H1 (cell line): ENCODE measurements around the gene RAPH1. TPM values are rescaled to one million over a fixed set of nuclear protein-coding genes. Genes with fewer than 3 reads are reported as not detected.

Experiments used
- CTCF ChIA-PET: fragments of 300-600 bp; sonication (Branson Sonifier 250); formaldehyde crosslinking; loops from one replicate; lab custom pipeline; 2021; ENCODE audit not compliant: partially characterized antibody; lab: Charles Lee
- POLR2A ChIA-PET: fragments of 300-600 bp; sonication (Branson Sonifier 250); formaldehyde crosslinking; loops from one replicate; lab custom pipeline; 2021; ENCODE audit warnings: inconsistent platforms; ENCODE audit not compliant: partially characterized antibody; lab: Charles Lee
- DNase-seq, 2 experiments: peaks; one replicate each; pipeline versions ENCODE4 v3.0.0 to v3.0.0-alpha.2; 2010 to 2022; ENCODE audit warnings: low spot score in 2 of 2, low read depth in 1 of 2, mixed read lengths in 1 of 2
- FAIRE-seq: peaks from 2 replicates; lab custom pipeline; 2011; peaks lifted over from hg19 to GRCh38; lab: Jason Lieb, UNC
- H2AFZ ChIP-seq: 2 replicates; pipeline ENCODE4 v1.8.1; 2012; ENCODE audit warnings: low read length, inconsistent platforms
- H2AK5ac ChIP-seq: 2 replicates; pipeline ENCODE4 v1.6.1; 2013; ENCODE audit warnings: low read depth, low read length
- H2BK120ac ChIP-seq: replicated peaks from 2 replicates; pipeline ENCODE3; 2013; ENCODE audit warnings: low read depth, low read length, inconsistent platforms
- H2BK12ac ChIP-seq: 2 replicates; pipeline ENCODE4 v1.6.1; 2013; ENCODE audit warnings: low read depth, low read length
- H2BK15ac ChIP-seq: 2 replicates; pipeline ENCODE4 v1.6.1; 2013; ENCODE audit warnings: low read length
- H2BK20ac ChIP-seq: 2 replicates; pipeline ENCODE4 v1.6.1; 2013; ENCODE audit warnings: low read length
- H2BK5ac ChIP-seq: 2 replicates; pipeline ENCODE4 v1.6.1; 2013; ENCODE audit warnings: low read depth, low read length
- H3K14ac ChIP-seq: 2 replicates; pipeline ENCODE4 v1.6.1; 2013; ENCODE audit warnings: inconsistent platforms; ENCODE audit not compliant: insufficient read length
- H3K18ac ChIP-seq: 2 replicates; pipeline ENCODE4 v1.6.1; 2013; ENCODE audit warnings: low read length; ENCODE audit errors: extremely low read depth
- H3K23ac ChIP-seq: 2 replicates; pipeline ENCODE4 v1.6.1; 2013; ENCODE audit warnings: inconsistent platforms; ENCODE audit not compliant: insufficient read length
- H3K23me2 ChIP-seq: 2 replicates; pipeline ENCODE4 v1.6.1; 2013; ENCODE audit warnings: low read depth, low read length
- H3K27ac ChIP-seq: 2 replicates; pipeline ENCODE4 v1.6.1; 2011; ENCODE audit warnings: low read depth, low read length, inconsistent platforms
- H3K27me3 ChIP-seq, 4 experiments: replicated peaks in 1 of 4; 1 replicate in 1 of 4; 2 replicates in 3 of 4; pipeline versions ENCODE4 v1.6.1 to v1.8.1; 2011 to 2013; ENCODE audit warnings: low read length in 3 of 4, mild to moderate bottlenecking in 3 of 4, inconsistent platforms in 2 of 4, mixed read lengths in 2 of 4, moderate library complexity in 1 of 4; ENCODE audit not compliant: control insufficient read depth in 3 of 4, insufficient read depth in 3 of 4; ENCODE audit errors: extremely low read depth in 1 of 4
- H3K36me3 ChIP-seq, 4 experiments: 2 replicates each; pipeline versions ENCODE4 v1.6.1 to v1.8.1; 2011 to 2013; ENCODE audit warnings: mild to moderate bottlenecking in 4 of 4, low read length in 3 of 4, moderate library complexity in 2 of 4, control low read depth in 1 of 4, inconsistent platforms in 1 of 4; ENCODE audit not compliant: insufficient read depth in 4 of 4, control insufficient read depth in 2 of 4
- H3K4ac ChIP-seq: replicated peaks from 2 replicates; pipeline ENCODE3; 2013; ENCODE audit warnings: low read length, low read depth, mixed read lengths, inconsistent platforms; ENCODE audit not compliant: insufficient read length
- H3K4me1 ChIP-seq, 4 experiments: replicated peaks in 1 of 4; 1 replicate in 1 of 4; 2 replicates in 3 of 4; pipeline versions ENCODE4 v1.6.1 to v1.8.1; 2011 to 2013; ENCODE audit warnings: low read length in 3 of 4, inconsistent platforms in 2 of 4, mixed read lengths in 1 of 4; ENCODE audit not compliant: insufficient read depth in 4 of 4, control insufficient read depth in 3 of 4
- H3K4me2 ChIP-seq, 2 experiments: 2 replicates each; pipeline versions ENCODE4 v1.6.1 to v1.8.1; 2011 to 2013; ENCODE audit warnings: low read depth in 2 of 2, low read length in 2 of 2, control low read depth in 1 of 2, inconsistent platforms in 1 of 2, mild to moderate bottlenecking in 1 of 2; ENCODE audit not compliant: insufficient read depth in 1 of 2
- H3K4me3 ChIP-seq, 4 experiments: fragments of 200-600, 300-600 bp in 1 of 4; sonication (generic), shearing (Covaris generic), sonication (Bioruptor Twin) in 1 of 4; 2 replicates each; pipeline versions ENCODE4 v1.5.1 to v1.8.1; 2011 to 2016; ENCODE audit warnings: low read length in 4 of 4, low read depth in 3 of 4, control low read depth in 2 of 4, inconsistent platforms in 2 of 4, mild to moderate bottlenecking in 2 of 4, mixed read lengths in 1 of 4, moderate library complexity in 1 of 4; ENCODE audit not compliant: insufficient read depth in 2 of 4; ENCODE audit errors: extremely low read depth in 1 of 4
- H3K56ac ChIP-seq: replicated peaks from 2 replicates; pipeline ENCODE3; 2013; ENCODE audit warnings: low read depth, mild to moderate bottlenecking, mixed read lengths, low read length, inconsistent platforms; ENCODE audit not compliant: insufficient read length
- H3K79me1 ChIP-seq: 2 replicates; pipeline ENCODE4 v1.6.1; 2013; ENCODE audit warnings: low read depth, low read length, control low read depth
- H3K79me2 ChIP-seq, 2 experiments: 2 replicates each; pipeline versions ENCODE4 v1.6.1 to v1.8.1; 2012 to 2013; ENCODE audit warnings: low read length in 2 of 2, mild to moderate bottlenecking in 2 of 2, inconsistent platforms in 1 of 2; ENCODE audit not compliant: insufficient read depth in 2 of 2, control insufficient read depth in 1 of 2
- H3K9ac ChIP-seq, 4 experiments: replicated peaks in 1 of 4; 1 replicate in 1 of 4; 2 replicates in 3 of 4; pipeline versions ENCODE4 v1.6.1 to v1.8.1; 2011 to 2013; ENCODE audit warnings: low read depth in 3 of 4, low read length in 3 of 4, control low read depth in 2 of 4, mild to moderate bottlenecking in 2 of 4, moderate library complexity in 2 of 4, inconsistent platforms in 1 of 4; ENCODE audit errors: extremely low read depth in 1 of 4
- H3K9me3 ChIP-seq, 2 experiments: 2 replicates each; pipeline versions ENCODE4 v1.6.1 to v1.8.1; 2012 to 2013; ENCODE audit warnings: mild to moderate bottlenecking in 2 of 2, moderate library complexity in 2 of 2, control low read depth in 1 of 2, inconsistent platforms in 1 of 2, low read depth in 1 of 2, low read length in 1 of 2, mixed read lengths in 1 of 2; ENCODE audit not compliant: insufficient read depth in 2 of 2
- H4K20me1 ChIP-seq, 2 experiments: replicated peaks in 1 of 2; 2 replicates each; pipeline versions ENCODE3 to v1.8.1; 2011 to 2013; ENCODE audit warnings: inconsistent platforms in 2 of 2, low read length in 2 of 2, mild to moderate bottlenecking in 1 of 2; ENCODE audit not compliant: insufficient read depth in 2 of 2, control insufficient read depth in 1 of 2
- H4K5ac ChIP-seq: 2 replicates; pipeline ENCODE4 v1.6.1; 2013; ENCODE audit warnings: low read length, low read depth, mixed read lengths, inconsistent platforms; ENCODE audit not compliant: insufficient read length
- H4K8ac ChIP-seq: 2 replicates; pipeline ENCODE4 v1.8.0; 2013; ENCODE audit warnings: mild to moderate bottlenecking, moderate library complexity, low read length, inconsistent platforms; ENCODE audit not compliant: insufficient read depth; ENCODE audit errors: extremely low read depth
- H4K91ac ChIP-seq: replicated peaks from 2 replicates; pipeline ENCODE3; 2013; ENCODE audit warnings: low read length, mixed read lengths, inconsistent platforms; ENCODE audit not compliant: insufficient read length
- CTCF ChIP-seq, 3 experiments: IDR thresholded peaks; 1 replicate in 2 of 3; 2 replicates in 1 of 3; pipeline versions ENCODE4 v1.5.1 to v1.6.1; 2011; ENCODE audit warnings: low read length in 3 of 3, mild to moderate bottlenecking in 3 of 3, inconsistent platforms in 2 of 3, low read depth in 1 of 3, moderate library complexity in 1 of 3; ENCODE audit not compliant: insufficient read depth in 1 of 3; ENCODE audit errors: control extremely low read depth in 1 of 3
- EZH2 ChIP-seq: fragments of 200-600 bp; sonication (generic); IDR thresholded peaks from 2 replicates; pipeline ENCODE4 v1.7.1; 2012; ENCODE audit warnings: low read depth, mild to moderate bottlenecking, moderate library complexity, low read length, inconsistent platforms; ENCODE audit not compliant: severe bottlenecking
- RXRA ChIP-seq: IDR thresholded peaks from 2 replicates; pipeline ENCODE4 v1.6.1; 2011; ENCODE audit warnings: low read depth, mild to moderate bottlenecking, low read length, moderate library complexity; ENCODE audit not compliant: insufficient read depth
- polyA plus RNA-seq, 7 experiments: library from polyadenylated mRNA; depleted of rRNA in 3 of 7; stranded (reverse) in 5 of 7; unstranded in 2 of 7; fragments of >200 nt in 5 of 7; fragments of 200-250 nt in 2 of 7; gene quantifications; 1 replicate in 5 of 7; 2 replicates in 1 of 7; 4 replicates in 1 of 7; pipeline versions ENCODE4 v1.2.1 to v1.2.3, GENCODE V29; 2011 to 2013; ENCODE audit warnings: missing spikeins in 2 of 7, mixed read lengths in 2 of 7
- total RNA-seq: library from RNA; stranded (reverse); fragmentation: NEBNext Ultra II Directional; extraction: Animal tissue kit (Norgen Biotek cat#: 25700); gene quantifications from 2 replicates; pipeline ENCODE4 v1.2.1, GENCODE V29; 2021

RAPH1 gene
- total and polyA plus RNA-seq, 2 of the 8 experiments (the other 6 are each of a cell fraction or from before 2014, with no cell fraction given), result 3.8 to 27.4 TPM

GRCh38 chr2:203407496-203407895 is 127.6 kb downstream of the RAPH1 start:
- H3K79me2 ChIP-seq, result no peaks in the 10 kb centered on the region
- FAIRE-seq, result no peak

More at GRCh38 chr2:203407496-203407895, 127.6 kb downstream of the RAPH1 start:
- Histone ChIP-seq H3K56ac (no peak overlapping the region), H4K91ac (no peak overlapping the region), H2BK20ac (no peak overlapping the region), H3K23me2 (no peaks in the 10 kb centered on the region), H2BK120ac (no peak overlapping the region), H3K79me1 (no peaks in the 10 kb centered on the region), H3K4me3 (no peak overlapping the region), H3K18ac (no peak overlapping the region), H3K14ac (no peak overlapping the region), H3K27ac (no peak overlapping the region), H2AK5ac (no peak overlapping the region), H3K4me2 (no peak overlapping the region), H3K27me3 (no peaks in the 10 kb centered on the region), H3K4ac (no peak overlapping the region), H4K5ac (no peak overlapping the region), H3K9ac (no peak overlapping the region), H3K9me3 (no peaks in the 10 kb centered on the region), H4K20me1 (no peaks in the 10 kb centered on the region), H3K4me1 (no peaks in the 10 kb centered on the region), H2BK15ac (no peak overlapping the region), H2BK5ac (no peak overlapping the region), H3K23ac (no peak overlapping the region), H2BK12ac (no peak overlapping the region), H4K8ac (no peak overlapping the region), H2AFZ (no peak overlapping the region), H3K36me3 (peaks cover 8 to 59% (median 39%) of the 10 kb centered on the region in 4 experiments)
- DNase-seq, result no peak
- POLR2A ChIA-PET, result no interaction called here
- no peak for TF ChIP-seq RXRA
- TF ChIP-seq CTCF (IDR thresholded peaks at IDR 0.05; ENCODE audit: control extremely low read depth in 1 of 3, insufficient read depth in 1 of 3, low read depth in 1 of 3, low read length in 3 of 3), result no peak
- TF ChIP-seq EZH2, result no peak
- CTCF ChIA-PET, result interaction anchor here (0.6 to 1.0 kb wide), 3 partner anchors 151 to 504 kb away, joined by 3 to 4 read pairs (median 3); no protein-coding TSS in a partner anchor
